Tibial nerve (tissue), 4 donors: Measurements from ENCODE around the gene PDZD8. TPM values are rescaled to one million over a fixed set of nuclear protein-coding genes. Genes with fewer than 3 reads are reported as not detected.

Source experiments
- DNase-seq, 2 donors: peaks; one replicate each; pipeline ENCODE4 v3.0.0-alpha.2; 2019; ENCODE audit warnings: low spot score in 2 of 2
- H3K27ac ChIP-seq, 4 donors: fragments of 200-600 bp; sonication (generic) in 3 of 4; one replicate each; pipeline ENCODE4 v1.5.1; 2017 to 2019; ENCODE audit warnings: mild to moderate bottlenecking in 1 of 4
- H3K27me3 ChIP-seq, 2 donors: fragments of 200-600 bp; sonication (generic) in 1 of 2; one replicate each; pipeline versions ENCODE4 v1.5.1 to v1.6.0; 2017 to 2019
- H3K36me3 ChIP-seq, 3 donors: fragments of 200-600 bp; sonication (generic); one replicate each; pipeline ENCODE4 v1.5.1; 2018 to 2019
- H3K4me1 ChIP-seq, 4 donors: fragments of 200-600 bp; sonication (generic) in 3 of 4; one replicate each; pipeline ENCODE4 v1.5.1; 2017 to 2019
- H3K4me3 ChIP-seq, 4 donors: fragments of 200-600 bp; sonication (generic) in 3 of 4; one replicate each; pipeline ENCODE4 v1.5.1; 2017 to 2019; ENCODE audit warnings: mild to moderate bottlenecking in 1 of 4, moderate library complexity in 1 of 4
- H3K9me3 ChIP-seq, 4 donors: fragments of 200-600 bp; sonication (generic) in 3 of 4; one replicate each; pipeline ENCODE4 v1.5.1; 2017 to 2019
- EP300 ChIP-seq, 2 donors: sonication (generic); formaldehyde crosslinking; IDR thresholded peaks; one replicate each; pipeline ENCODE4 v1.6.1; 2017; ENCODE audit warnings: antibody characterized with exemption in 2 of 2, mild to moderate bottlenecking in 1 of 2
- POLR2A ChIP-seq, 2 donors: fragments of 450-650 bp; IDR thresholded peaks; one replicate each; pipeline ENCODE4 v1.6.1; 2017; ENCODE audit warnings: antibody characterized with exemption in 2 of 2, mild to moderate bottlenecking in 2 of 2, moderate library complexity in 2 of 2
- WGBS, 2 donors: methylation state at CpG; one replicate each; pipeline ENCODE4 v1.1.5; 2018; 5-methylcytosine and 5-hydroxymethylcytosine counted together
- total RNA-seq, 4 donors: library from RNA; depleted of rRNA; stranded (reverse); fragments of >200 nt; gene quantifications; one replicate each; pipeline ENCODE4 v1.1.0, GENCODE V29; 2016
- TF ChIP-seq, protein P1 (sequence below), 5 experiments: fragments of 200-600 bp in 3 of 5; fragments of 450-650 bp in 2 of 5; sonication (generic) in 3 of 5; IDR thresholded peaks; one replicate each; pipeline ENCODE4 v1.5.1; 2016 to 2019; ENCODE audit warnings: antibody characterized with exemption in 5 of 5, mild to moderate bottlenecking in 3 of 5, moderate library complexity in 2 of 5

Gene PDZD8, protein sequence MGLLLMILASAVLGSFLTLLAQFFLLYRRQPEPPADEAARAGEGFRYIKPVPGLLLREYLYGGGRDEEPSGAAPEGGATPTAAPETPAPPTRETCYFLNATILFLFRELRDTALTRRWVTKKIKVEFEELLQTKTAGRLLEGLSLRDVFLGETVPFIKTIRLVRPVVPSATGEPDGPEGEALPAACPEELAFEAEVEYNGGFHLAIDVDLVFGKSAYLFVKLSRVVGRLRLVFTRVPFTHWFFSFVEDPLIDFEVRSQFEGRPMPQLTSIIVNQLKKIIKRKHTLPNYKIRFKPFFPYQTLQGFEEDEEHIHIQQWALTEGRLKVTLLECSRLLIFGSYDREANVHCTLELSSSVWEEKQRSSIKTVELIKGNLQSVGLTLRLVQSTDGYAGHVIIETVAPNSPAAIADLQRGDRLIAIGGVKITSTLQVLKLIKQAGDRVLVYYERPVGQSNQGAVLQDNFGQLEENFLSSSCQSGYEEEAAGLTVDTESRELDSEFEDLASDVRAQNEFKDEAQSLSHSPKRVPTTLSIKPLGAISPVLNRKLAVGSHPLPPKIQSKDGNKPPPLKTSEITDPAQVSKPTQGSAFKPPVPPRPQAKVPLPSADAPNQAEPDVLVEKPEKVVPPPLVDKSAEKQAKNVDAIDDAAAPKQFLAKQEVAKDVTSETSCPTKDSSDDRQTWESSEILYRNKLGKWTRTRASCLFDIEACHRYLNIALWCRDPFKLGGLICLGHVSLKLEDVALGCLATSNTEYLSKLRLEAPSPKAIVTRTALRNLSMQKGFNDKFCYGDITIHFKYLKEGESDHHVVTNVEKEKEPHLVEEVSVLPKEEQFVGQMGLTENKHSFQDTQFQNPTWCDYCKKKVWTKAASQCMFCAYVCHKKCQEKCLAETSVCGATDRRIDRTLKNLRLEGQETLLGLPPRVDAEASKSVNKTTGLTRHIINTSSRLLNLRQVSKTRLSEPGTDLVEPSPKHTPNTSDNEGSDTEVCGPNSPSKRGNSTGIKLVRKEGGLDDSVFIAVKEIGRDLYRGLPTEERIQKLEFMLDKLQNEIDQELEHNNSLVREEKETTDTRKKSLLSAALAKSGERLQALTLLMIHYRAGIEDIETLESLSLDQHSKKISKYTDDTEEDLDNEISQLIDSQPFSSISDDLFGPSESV
- total RNA-seq: 10 to 100 TPM; 29.4 to 33.3 (median 31.7) TPM

DNA sequence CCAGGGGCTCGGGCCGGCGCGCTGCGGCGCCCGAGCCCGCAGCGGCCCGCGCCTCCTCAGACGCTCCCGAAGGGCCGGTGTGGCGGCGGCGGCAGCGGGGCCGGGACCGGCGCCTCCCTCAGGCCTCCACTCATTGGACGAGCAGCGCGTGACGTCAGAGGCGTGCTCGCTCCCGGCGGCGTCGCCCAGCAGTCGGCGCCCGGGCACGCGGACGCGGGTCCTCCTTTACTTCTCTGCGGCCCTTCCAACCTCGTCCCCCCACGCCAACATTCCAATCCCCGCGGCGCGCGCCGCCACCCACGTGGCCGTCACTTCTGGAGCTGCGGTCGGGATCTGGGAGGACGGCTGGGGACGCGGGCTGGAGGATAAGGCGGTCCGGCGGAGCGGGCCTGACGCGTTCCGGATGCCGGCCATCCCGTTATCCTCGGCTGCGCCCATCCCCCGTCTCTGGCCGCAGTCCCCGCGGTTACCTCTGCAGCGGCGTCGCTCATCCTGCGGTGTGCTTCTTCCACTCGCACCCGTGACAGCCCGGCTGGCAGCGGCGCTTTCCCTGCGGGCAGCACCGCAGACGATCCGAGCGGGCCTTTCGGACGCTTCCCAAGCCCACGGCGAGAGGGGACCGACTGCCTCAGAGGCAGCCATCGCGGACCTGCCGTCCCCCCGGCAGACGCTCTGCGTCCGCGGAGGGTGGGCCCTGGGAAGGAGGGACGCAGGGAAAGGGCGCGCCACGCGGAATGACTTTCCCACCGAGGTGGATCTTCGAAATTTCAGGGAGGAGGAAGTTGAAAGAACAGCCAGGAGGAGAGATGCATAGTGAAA is at the start of gene PDZD8:
Gene PDZD8, minus strand, starts transcription at position 81 of the 819 bp plus-strand sequence. CDS start 213 bp downstream, outside the sequence.
- peaks cover 0 to 6% of the 10 kb centered on the region in 2 donors for H3K27me3 ChIP-seq
- H3K4me1 ChIP-seq: peaks cover 0 to 38% (median 9%) of the 10 kb centered on the region in 4 donors
- H3K4me3 ChIP-seq: peak within 1 kb of the TSS; percentile 82 to 99 (median 88)
- H3K36me3 ChIP-seq: no peaks in the 10 kb centered on the region
- 0 to 2% methylated on average over 40 to 56 of the region's 103 CpGs for WGBS, 2 donors
- TF ChIP-seq EP300 (IDR thresholded peaks at IDR 0.05): peak in 1 of 2 donors; percentile 88
- TF ChIP-seq, protein P1, sequence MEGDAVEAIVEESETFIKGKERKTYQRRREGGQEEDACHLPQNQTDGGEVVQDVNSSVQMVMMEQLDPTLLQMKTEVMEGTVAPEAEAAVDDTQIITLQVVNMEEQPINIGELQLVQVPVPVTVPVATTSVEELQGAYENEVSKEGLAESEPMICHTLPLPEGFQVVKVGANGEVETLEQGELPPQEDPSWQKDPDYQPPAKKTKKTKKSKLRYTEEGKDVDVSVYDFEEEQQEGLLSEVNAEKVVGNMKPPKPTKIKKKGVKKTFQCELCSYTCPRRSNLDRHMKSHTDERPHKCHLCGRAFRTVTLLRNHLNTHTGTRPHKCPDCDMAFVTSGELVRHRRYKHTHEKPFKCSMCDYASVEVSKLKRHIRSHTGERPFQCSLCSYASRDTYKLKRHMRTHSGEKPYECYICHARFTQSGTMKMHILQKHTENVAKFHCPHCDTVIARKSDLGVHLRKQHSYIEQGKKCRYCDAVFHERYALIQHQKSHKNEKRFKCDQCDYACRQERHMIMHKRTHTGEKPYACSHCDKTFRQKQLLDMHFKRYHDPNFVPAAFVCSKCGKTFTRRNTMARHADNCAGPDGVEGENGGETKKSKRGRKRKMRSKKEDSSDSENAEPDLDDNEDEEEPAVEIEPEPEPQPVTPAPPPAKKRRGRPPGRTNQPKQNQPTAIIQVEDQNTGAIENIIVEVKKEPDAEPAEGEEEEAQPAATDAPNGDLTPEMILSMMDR (IDR thresholded peaks at IDR 0.05): peak in 1 of 5 experiments; percentile 44
- peak; percentile 71 to 89 for TF ChIP-seq POLR2A (IDR thresholded peaks at IDR 0.05)
- DNase-seq: peak; percentile 86 to 92
- peak within 1 kb of the TSS; percentile 81 to 96 (median 94) for H3K27ac ChIP-seq
- H3K9me3 ChIP-seq: no peaks in the 10 kb centered on the region

DNA sequence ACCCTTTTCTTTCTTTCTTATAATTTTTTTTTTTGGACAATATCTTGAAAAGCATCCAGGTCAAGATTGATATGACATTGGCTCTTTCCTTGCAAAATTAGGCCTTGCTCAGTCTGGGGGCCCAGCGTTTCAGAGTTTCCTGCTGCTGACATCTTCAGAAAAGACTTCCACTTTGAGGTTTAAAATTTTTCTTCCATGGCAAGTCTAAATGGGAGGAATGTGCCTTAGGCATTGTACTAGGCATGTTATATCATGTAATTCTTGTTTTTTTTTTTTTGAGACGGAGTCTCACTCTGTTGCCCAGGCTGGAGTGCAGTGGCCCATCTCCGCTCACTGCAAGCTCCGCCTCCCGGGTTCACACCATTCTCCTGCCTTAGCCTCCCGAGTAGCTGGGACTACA is 48.9 kb upstream of the PDZD8 start:
- peaks cover 0 to 8% (median 0%) of the 10 kb centered on the region in 4 donors for H3K9me3 ChIP-seq
- no peaks in the 10 kb centered on the region for H3K4me1 ChIP-seq
- H3K27me3 ChIP-seq: no peaks in the 10 kb centered on the region
- TF ChIP-seq, protein P1 (IDR thresholded peaks at IDR 0.05): no peak
- TF ChIP-seq EP300 (IDR thresholded peaks at IDR 0.05) (no peak), POLR2A (IDR thresholded peaks at IDR 0.05) (no peak)
- DNase-seq: no peak
- no peaks in the 10 kb centered on the region for H3K36me3 ChIP-seq
- no peak overlapping the region for H3K27ac ChIP-seq
- H3K4me3 ChIP-seq: no peak overlapping the region
- 86 to 87% methylated on average over 6 of the region's 6 CpGs for WGBS, 2 donors

DNA sequence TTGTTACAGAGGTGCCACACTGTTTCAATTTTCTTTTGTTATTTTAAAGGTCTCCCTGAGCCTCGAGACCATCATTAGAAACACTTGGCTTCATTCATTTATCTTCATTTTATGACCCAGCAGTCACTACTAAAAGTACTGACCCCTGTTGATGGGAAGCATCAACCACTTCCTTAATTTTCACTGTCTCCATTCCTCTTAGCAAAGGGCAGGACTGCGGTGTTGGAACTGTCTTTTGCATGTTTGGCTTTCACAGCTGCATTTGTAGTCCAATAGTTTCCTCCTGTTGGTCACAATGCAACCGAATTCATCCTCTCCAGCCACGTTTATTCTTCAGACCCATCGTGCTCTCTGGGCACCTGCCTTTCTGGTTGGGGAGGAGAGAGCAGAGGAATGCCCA is 46.7 kb upstream of the PDZD8 start:
- TF ChIP-seq EP300 (IDR thresholded peaks at IDR 0.05): no peak
- no peak for TF ChIP-seq POLR2A (IDR thresholded peaks at IDR 0.05)
- TF ChIP-seq, protein P1 (IDR thresholded peaks at IDR 0.05): no peak
- no peaks in the 10 kb centered on the region for H3K4me1 ChIP-seq
- H3K4me3 ChIP-seq: no peak overlapping the region
- DNase-seq: no peak
- H3K36me3 ChIP-seq: no peaks in the 10 kb centered on the region
- no peak overlapping the region for H3K27ac ChIP-seq
- peaks cover 0 to 8% (median 0%) of the 10 kb centered on the region in 4 donors for H3K9me3 ChIP-seq
- WGBS, 2 donors: 70 to 74% methylated on average over 5 of the region's 5 CpGs
- no peaks in the 10 kb centered on the region for H3K27me3 ChIP-seq

DNA sequence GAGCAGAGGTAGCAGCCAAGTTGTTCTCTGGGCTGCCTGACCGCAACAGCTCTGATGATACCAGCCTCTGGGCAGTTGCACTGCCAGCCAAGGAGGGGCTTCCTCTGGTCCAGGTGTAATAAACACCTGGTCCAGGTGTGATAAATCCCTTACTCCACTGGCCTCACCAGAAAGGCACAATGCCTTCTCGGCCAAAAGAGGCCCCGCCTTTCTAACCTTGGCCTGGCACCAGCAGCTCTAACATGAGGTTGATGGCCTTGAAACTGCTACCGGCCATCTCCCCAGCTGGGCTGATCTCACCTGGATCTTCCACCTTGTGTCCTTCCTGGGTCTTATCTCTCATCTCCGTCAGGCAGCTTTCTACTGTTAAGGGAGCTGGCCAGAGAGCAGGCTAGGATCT is 45.5 kb upstream of the PDZD8 start:
- 92 to 97% methylated on average over 5 of the region's 5 CpGs for WGBS, 2 donors
- no peaks in the 10 kb centered on the region for H3K4me1 ChIP-seq
- H3K27me3 ChIP-seq: no peaks in the 10 kb centered on the region
- DNase-seq: no peak
- H3K27ac ChIP-seq: no peak overlapping the region
- TF ChIP-seq, protein P1 (IDR thresholded peaks at IDR 0.05): no peak
- TF ChIP-seq POLR2A (IDR thresholded peaks at IDR 0.05) (no peak), EP300 (IDR thresholded peaks at IDR 0.05) (no peak)
- no peak overlapping the region for H3K4me3 ChIP-seq
- H3K36me3 ChIP-seq: no peaks in the 10 kb centered on the region
- peaks cover 0 to 8% (median 0%) of the 10 kb centered on the region in 4 donors for H3K9me3 ChIP-seq
